HEK293 (cell line): ENCODE data around the gene IMPDH1.
A peak's percentile ranks its signal among the peaks of the same experiment; 100 is the strongest.

ENCODE experiments used
- ATF2 ChIP-seq: fragments of 450-650 bp; formaldehyde crosslinking; IDR thresholded peaks from 2 replicates; pipeline ENCODE4 v1.5.1; 2016; ENCODE audit warnings: missing biosample characterization, missing genetic modification characterization, low read depth
- GLIS2 ChIP-seq: fragments of 450-650 bp; formaldehyde crosslinking; IDR thresholded peaks from 2 replicates; pipeline ENCODE4 v1.5.1; 2016; ENCODE audit warnings: missing biosample characterization, missing genetic modification characterization
- KLF1 ChIP-seq: fragments of 450-650 bp; formaldehyde crosslinking; IDR thresholded peaks from 2 replicates; pipeline ENCODE4 v1.5.1; 2016; ENCODE audit warnings: missing biosample characterization, missing genetic modification characterization
- KLF7 ChIP-seq: fragments of 450-650 bp; formaldehyde crosslinking; IDR thresholded peaks from 2 replicates; pipeline ENCODE4 v1.5.1; 2016; ENCODE audit warnings: missing biosample characterization, missing genetic modification characterization, borderline replicate concordance
- KLF9 ChIP-seq: fragments of 450-650 bp; formaldehyde crosslinking; IDR thresholded peaks from 2 replicates; pipeline ENCODE4 v1.5.1; 2016; ENCODE audit warnings: missing biosample characterization, missing genetic modification characterization, low read depth
- MZF1 ChIP-seq: fragments of 450-650 bp; formaldehyde crosslinking; IDR thresholded peaks from 2 replicates; pipeline ENCODE4 v1.5.1; 2017; ENCODE audit warnings: missing biosample characterization, missing genetic modification characterization, borderline replicate concordance
- ZBTB26 ChIP-seq: fragments of 450-650 bp; formaldehyde crosslinking; optimal IDR thresholded peaks from 2 replicates; pipeline ENCODE3; 2016; ENCODE audit warnings: missing biosample characterization, mild to moderate bottlenecking, missing genetic modification characterization
- ZFHX2 ChIP-seq: fragments of 450-650 bp; formaldehyde crosslinking; conservative IDR thresholded peaks from 2 replicates; pipeline ENCODE4 v1.5.1; 2016; ENCODE audit warnings: missing biosample characterization, missing genetic modification characterization
- ZFP69B ChIP-seq: fragments of 450-650 bp; formaldehyde crosslinking; IDR thresholded peaks from 2 replicates; pipeline ENCODE4 v1.5.1; 2016; ENCODE audit warnings: missing biosample characterization, missing genetic modification characterization
- ZNF114 ChIP-seq: fragments of 450-650 bp; formaldehyde crosslinking; IDR thresholded peaks from 2 replicates; pipeline ENCODE4 v1.5.0; 2017; ENCODE audit warnings: missing biosample characterization, missing genetic modification characterization
- ZNF2 ChIP-seq: fragments of 450-650 bp; formaldehyde crosslinking; IDR thresholded peaks from 2 replicates; pipeline ENCODE4 v1.5.1; 2016; ENCODE audit warnings: missing biosample characterization, missing genetic modification characterization
- ZNF211 ChIP-seq: fragments of 450-650 bp; formaldehyde crosslinking; IDR thresholded peaks from 2 replicates; pipeline ENCODE4 v1.5.1; 2016; ENCODE audit warnings: low read depth, missing biosample characterization, missing genetic modification characterization
- ZNF24 ChIP-seq: fragments of 450-650 bp; formaldehyde crosslinking; IDR thresholded peaks from 2 replicates; pipeline ENCODE4 v1.5.1; 2016; ENCODE audit warnings: missing biosample characterization, missing genetic modification characterization
- ZNF280C ChIP-seq: fragments of 450-650 bp; formaldehyde crosslinking; IDR thresholded peaks from 2 replicates; pipeline ENCODE4 v1.5.1; 2016; ENCODE audit warnings: missing biosample characterization, missing genetic modification characterization
- ZNF324 ChIP-seq: fragments of 450-650 bp; formaldehyde crosslinking; IDR thresholded peaks from 2 replicates; pipeline ENCODE4 v1.5.1; 2016; ENCODE audit warnings: missing biosample characterization, missing genetic modification characterization
- ZNF350 ChIP-seq: fragments of 450-650 bp; formaldehyde crosslinking; IDR thresholded peaks from 2 replicates; pipeline ENCODE4 v1.5.0; 2017; ENCODE audit warnings: missing biosample characterization, mild to moderate bottlenecking, missing genetic modification characterization
- ZNF433 ChIP-seq: fragments of 450-650 bp; formaldehyde crosslinking; IDR thresholded peaks from 2 replicates; pipeline ENCODE4 v1.5.1; 2016; ENCODE audit warnings: missing biosample characterization, missing genetic modification characterization, low read depth
- ZNF473 ChIP-seq: fragments of 450-650 bp; formaldehyde crosslinking; IDR thresholded peaks from 2 replicates; pipeline ENCODE4 v1.5.1; 2017; ENCODE audit warnings: missing biosample characterization, missing genetic modification characterization
- ZNF488 ChIP-seq: fragments of 450-650 bp; formaldehyde crosslinking; IDR thresholded peaks from 2 replicates; pipeline ENCODE4 v1.5.1; 2016; ENCODE audit warnings: missing biosample characterization, missing genetic modification characterization
- ZNF501 ChIP-seq: fragments of 450-650 bp; formaldehyde crosslinking; IDR thresholded peaks from 2 replicates; pipeline ENCODE4 v1.5.1; 2016; ENCODE audit warnings: missing biosample characterization, missing genetic modification characterization
- ZNF514 ChIP-seq: fragments of 450-650 bp; formaldehyde crosslinking; IDR thresholded peaks from 2 replicates; pipeline ENCODE4 v1.5.1; 2016; ENCODE audit warnings: missing biosample characterization, missing genetic modification characterization
- ZNF571 ChIP-seq: fragments of 450-650 bp; formaldehyde crosslinking; IDR thresholded peaks from 2 replicates; pipeline ENCODE4 v1.5.0; 2017; ENCODE audit warnings: missing biosample characterization, missing genetic modification characterization
- ZNF623 ChIP-seq: fragments of 450-650 bp; formaldehyde crosslinking; IDR thresholded peaks from 2 replicates; pipeline ENCODE4 v1.5.1; 2016; ENCODE audit warnings: missing biosample characterization, missing genetic modification characterization
- ZNF624 ChIP-seq: fragments of 450-650 bp; formaldehyde crosslinking; IDR thresholded peaks from 2 replicates; pipeline ENCODE4 v1.5.1; 2017; ENCODE audit warnings: missing biosample characterization, missing genetic modification characterization
- ZNF777 ChIP-seq: fragments of 450-650 bp; formaldehyde crosslinking; IDR thresholded peaks from 2 replicates; pipeline ENCODE4 v1.5.1; 2017; ENCODE audit warnings: missing biosample characterization, missing genetic modification characterization, borderline replicate concordance
- TF ChIP-seq, protein P1 (sequence below): fragments of 450-650 bp; formaldehyde crosslinking; IDR thresholded peaks from 2 replicates; pipeline ENCODE4 v1.5.1; 2016; ENCODE audit warnings: missing biosample characterization, missing genetic modification characterization
- TF ChIP-seq, protein P2 (sequence below): fragments of 450-650 bp; IDR thresholded peaks from 2 replicates; pipeline ENCODE4 v1.5.1; 2018; ENCODE audit warnings: missing biosample characterization, missing genetic modification characterization
- TF ChIP-seq, protein P3 (sequence below): fragments of 450-650 bp; formaldehyde crosslinking; IDR thresholded peaks from 2 replicates; pipeline ENCODE4 v1.5.1; 2016; ENCODE audit warnings: missing biosample characterization, missing genetic modification characterization

The IMPDH1 gene

DNA sequence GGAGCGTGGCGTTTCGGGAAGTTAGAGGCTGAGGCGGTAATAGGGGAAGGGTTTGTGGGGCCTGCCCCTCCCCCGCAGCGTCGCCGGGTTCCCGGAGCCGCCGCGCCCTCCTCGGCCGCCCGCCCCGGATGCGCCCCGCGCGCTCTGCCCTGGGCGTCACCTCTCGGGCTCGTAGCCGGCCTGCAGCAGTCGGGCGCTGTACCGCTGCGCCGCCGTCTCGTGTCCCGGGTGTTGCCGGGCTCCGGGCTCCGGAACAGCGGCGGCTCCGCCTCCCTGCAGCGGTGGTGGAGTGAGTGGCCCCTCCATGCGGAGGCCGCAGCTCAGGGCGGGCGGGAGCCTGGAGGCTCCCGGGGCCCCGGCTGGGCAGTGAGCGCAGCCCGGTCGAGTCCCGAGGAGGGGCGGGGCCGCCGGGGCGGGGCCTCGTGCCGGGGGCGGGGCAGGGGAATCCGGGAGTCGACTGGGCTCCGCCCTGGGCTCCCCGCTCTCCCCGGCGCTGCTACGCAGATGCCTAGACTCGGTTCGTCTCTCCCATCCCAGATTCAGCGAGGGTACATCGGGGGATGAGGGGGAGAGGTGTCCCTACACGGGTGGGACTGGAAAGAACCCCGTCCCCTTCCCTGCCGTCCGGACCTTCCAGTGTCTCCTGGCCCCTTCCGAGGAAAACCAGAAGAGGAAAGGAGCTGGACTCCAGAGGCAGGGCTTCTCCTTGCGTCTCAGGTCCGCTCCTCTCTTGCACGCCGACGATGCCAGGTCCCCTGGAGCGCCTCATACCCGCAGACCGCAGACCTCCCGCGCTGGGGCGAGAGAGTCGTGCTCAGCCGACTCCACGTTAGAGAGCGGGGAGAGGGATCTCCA is at the start of gene IMPDH1 (continued):
- TF ChIP-seq ZNF280C (tag by site-specific recombination): no peak
- peak; percentile 64 for TF ChIP-seq KLF1 (tag by site-specific recombination)
- TF ChIP-seq ZNF114 (tag by site-specific recombination): no peak
- no peak; the same call in 1 of the 2 replicates for TF ChIP-seq ZFP69B (tag by site-specific recombination)
- TF ChIP-seq ZNF623 (tag by site-specific recombination): no peak
- no peak for TF ChIP-seq ZNF624 (tag by site-specific recombination)
- no peak for TF ChIP-seq ZNF488 (tag by site-specific recombination)
- peak; percentile 91 for TF ChIP-seq GLIS2
- TF ChIP-seq KLF9 (tag by site-specific recombination): peak; percentile 56
- TF ChIP-seq KLF7 (tag by site-specific recombination): peak; percentile 7; the same call in 1 of the 2 replicates
- TF ChIP-seq ZNF501 (tag by site-specific recombination): peak; percentile 95
- TF ChIP-seq ZNF211: no peak
- TF ChIP-seq ZNF324: 0 out of 2 replicates have a peak, but pooled peaks have one; percentile 42
- no peak for TF ChIP-seq ZNF571 (tag by site-specific recombination)
- no peak for TF ChIP-seq ZFHX2 (tag by site-specific recombination)
- TF ChIP-seq ZBTB26: peak; percentile 80
- peak; percentile 66; the same call in 1 of the 2 replicates for TF ChIP-seq ZNF24 (tag by site-specific recombination)
- TF ChIP-seq, protein P1, sequence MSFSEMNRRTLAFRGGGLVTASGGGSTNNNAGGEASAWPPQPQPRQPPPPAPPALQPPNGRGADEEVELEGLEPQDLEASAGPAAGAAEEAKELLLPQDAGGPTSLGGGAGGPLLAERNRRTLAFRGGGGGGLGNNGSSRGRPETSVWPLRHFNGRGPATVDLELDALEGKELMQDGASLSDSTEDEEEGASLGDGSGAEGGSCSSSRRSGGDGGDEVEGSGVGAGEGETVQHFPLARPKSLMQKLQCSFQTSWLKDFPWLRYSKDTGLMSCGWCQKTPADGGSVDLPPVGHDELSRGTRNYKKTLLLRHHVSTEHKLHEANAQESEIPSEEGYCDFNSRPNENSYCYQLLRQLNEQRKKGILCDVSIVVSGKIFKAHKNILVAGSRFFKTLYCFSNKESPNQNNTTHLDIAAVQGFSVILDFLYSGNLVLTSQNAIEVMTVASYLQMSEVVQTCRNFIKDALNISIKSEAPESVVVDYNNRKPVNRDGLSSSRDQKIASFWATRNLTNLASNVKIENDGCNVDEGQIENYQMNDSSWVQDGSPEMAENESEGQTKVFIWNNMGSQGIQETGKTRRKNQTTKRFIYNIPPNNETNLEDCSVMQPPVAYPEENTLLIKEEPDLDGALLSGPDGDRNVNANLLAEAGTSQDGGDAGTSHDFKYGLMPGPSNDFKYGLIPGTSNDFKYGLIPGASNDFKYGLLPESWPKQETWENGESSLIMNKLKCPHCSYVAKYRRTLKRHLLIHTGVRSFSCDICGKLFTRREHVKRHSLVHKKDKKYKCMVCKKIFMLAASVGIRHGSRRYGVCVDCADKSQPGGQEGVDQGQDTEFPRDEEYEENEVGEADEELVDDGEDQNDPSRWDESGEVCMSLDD (tag by site-specific recombination): peak; percentile 45; the same call in 1 of the 2 replicates
- TF ChIP-seq ZNF350 (tag by site-specific recombination): no peak
- TF ChIP-seq, protein P2, sequence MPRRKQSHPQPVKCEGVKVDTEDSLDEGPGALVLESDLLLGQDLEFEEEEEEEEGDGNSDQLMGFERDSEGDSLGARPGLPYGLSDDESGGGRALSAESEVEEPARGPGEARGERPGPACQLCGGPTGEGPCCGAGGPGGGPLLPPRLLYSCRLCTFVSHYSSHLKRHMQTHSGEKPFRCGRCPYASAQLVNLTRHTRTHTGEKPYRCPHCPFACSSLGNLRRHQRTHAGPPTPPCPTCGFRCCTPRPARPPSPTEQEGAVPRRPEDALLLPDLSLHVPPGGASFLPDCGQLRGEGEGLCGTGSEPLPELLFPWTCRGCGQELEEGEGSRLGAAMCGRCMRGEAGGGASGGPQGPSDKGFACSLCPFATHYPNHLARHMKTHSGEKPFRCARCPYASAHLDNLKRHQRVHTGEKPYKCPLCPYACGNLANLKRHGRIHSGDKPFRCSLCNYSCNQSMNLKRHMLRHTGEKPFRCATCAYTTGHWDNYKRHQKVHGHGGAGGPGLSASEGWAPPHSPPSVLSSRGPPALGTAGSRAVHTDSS (tag by site-specific recombination): no peak
- TF ChIP-seq, protein P3, sequence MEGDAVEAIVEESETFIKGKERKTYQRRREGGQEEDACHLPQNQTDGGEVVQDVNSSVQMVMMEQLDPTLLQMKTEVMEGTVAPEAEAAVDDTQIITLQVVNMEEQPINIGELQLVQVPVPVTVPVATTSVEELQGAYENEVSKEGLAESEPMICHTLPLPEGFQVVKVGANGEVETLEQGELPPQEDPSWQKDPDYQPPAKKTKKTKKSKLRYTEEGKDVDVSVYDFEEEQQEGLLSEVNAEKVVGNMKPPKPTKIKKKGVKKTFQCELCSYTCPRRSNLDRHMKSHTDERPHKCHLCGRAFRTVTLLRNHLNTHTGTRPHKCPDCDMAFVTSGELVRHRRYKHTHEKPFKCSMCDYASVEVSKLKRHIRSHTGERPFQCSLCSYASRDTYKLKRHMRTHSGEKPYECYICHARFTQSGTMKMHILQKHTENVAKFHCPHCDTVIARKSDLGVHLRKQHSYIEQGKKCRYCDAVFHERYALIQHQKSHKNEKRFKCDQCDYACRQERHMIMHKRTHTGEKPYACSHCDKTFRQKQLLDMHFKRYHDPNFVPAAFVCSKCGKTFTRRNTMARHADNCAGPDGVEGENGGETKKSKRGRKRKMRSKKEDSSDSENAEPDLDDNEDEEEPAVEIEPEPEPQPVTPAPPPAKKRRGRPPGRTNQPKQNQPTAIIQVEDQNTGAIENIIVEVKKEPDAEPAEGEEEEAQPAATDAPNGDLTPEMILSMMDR (tag by site-specific recombination): no peak
- peak; percentile 58; the same call in 1 of the 2 replicates for TF ChIP-seq ZNF777
- 0 out of 2 replicates have a peak, but pooled peaks have one; percentile 29 for TF ChIP-seq MZF1 (tag by site-specific recombination)
- no peak for TF ChIP-seq ZNF514 (tag by site-specific recombination)
- TF ChIP-seq ZNF433 (tag by site-specific recombination): no peak
- no peak for TF ChIP-seq ZNF473 (tag by site-specific recombination)
- TF ChIP-seq ATF2 (tag by site-specific recombination): no peak
- TF ChIP-seq ZNF2 (tag by site-specific recombination): peak; percentile 58
